Stimulated activated CD8-positive, alpha-beta memory T cell treated with anti-CD3 and anti-CD28 coated beads, Interleukin-7, amount 100 ng/mL, for 48 hours (primary cell): ENCODE measurements around the gene CDC14A.

Experiments used
- DNase-seq, 2 donors: peaks; one replicate each; pipeline ENCODE4 v3.0.0-alpha.2; 2020; ENCODE audit warnings: low read depth in 1 of 2; ENCODE audit errors: extremely low read depth in 1 of 2

The CDC14A gene

DNA sequence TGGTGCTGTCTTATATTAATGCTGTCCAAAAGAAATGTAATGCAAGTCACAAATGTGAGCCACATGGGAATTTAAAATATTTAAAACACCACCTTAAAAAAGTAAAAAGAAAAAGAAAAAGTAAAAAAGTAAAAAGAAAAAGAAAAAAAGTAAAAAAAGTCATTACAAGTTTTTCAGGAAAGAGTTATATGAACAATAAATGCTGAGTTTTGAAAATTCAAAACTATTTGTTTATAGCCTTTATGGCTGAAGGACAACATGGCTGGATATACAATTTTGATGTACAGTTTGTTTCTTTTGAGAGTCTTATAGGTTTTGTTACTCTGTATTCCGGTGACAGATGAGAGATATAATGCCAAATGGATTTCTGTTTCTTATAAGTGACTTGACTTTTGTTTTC, 214.8 kb downstream of the CDC14A start:
- no peak for DNase-seq
